ENCODE measurements around the gene MAP3K20. TPM values are rescaled to one million over a fixed set of nuclear protein-coding genes. Genes with fewer than 3 reads are reported as not detected.

Gene MAP3K20
- total and polyA plus RNA-seq, 2 donors (not counting 3 experiments of a cell fraction or from before 2014, with no cell fraction given) = 7.8 to 31.5 TPM

DNA sequence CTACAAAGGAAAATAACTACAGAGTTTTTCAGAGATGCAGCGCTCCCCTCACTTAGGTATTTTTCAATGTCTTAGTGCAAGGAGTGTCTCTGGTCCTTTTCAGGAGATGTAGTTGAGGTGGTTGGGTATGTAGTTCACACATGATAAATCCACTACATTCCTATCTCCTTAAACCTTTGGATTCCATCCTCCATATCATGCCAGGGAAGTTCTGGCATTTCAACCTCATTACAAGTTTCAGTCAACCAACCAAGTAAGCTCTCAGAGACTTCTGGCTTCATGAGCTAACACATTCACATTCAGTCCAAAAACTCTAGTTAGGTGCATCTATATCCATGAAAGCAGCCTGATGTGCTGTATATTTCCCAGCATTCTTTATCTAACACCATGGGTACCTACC is 47.3 kb downstream of the MAP3K20 start:
- no peak for DNase-seq (ENCODE audit: low read depth, low spot score)
- intact Hi-C loops (cut with micrococcal nuclease) = no loop called here
- FAIRE-seq = no peak
- no peak overlapping the region for H3K4me2 ChIP-seq (ENCODE audit: insufficient read depth, low read length)
- peaks cover 2% of the 10 kb centered on the region for H3K79me2 ChIP-seq (ENCODE audit: control insufficient read depth, insufficient read depth, low read length)
- no peaks in the 10 kb centered on the region for H3K9me1 ChIP-seq (replicated peaks; ENCODE audit: control insufficient read depth, extremely low read depth, insufficient read depth, low read length)
- no peaks in the 10 kb centered on the region for H3K9me3 ChIP-seq (replicated peaks; ENCODE audit: control insufficient read depth, insufficient read depth, low read length)
- H3K27me3 ChIP-seq (ENCODE audit: control insufficient read depth in 2 of 2, insufficient read depth in 2 of 2, low read length in 2 of 2) = no peaks in the 10 kb centered on the region
- no peak overlapping the region for H3K9ac ChIP-seq (replicated peaks; ENCODE audit: extremely low read depth, insufficient read depth, low read length)
- no peak overlapping the region for H2AFZ ChIP-seq (ENCODE audit: low read depth, low read length)
- H4K20me1 ChIP-seq (replicated peaks; ENCODE audit: control insufficient read depth, extremely low read depth, insufficient read depth, low read length) = no peaks in the 10 kb centered on the region
- H3K36me3 ChIP-seq (ENCODE audit: control insufficient read depth in 2 of 2, extremely low read depth in 1 of 2, insufficient read depth in 2 of 2, low read length in 2 of 2) = no peaks in the 10 kb centered on the region
- no peaks in the 10 kb centered on the region for H3K4me1 ChIP-seq (ENCODE audit: control insufficient read depth, extremely low read depth, insufficient read depth, low read length)
- ChIA-PET POLR2A (no interaction called here), CTCF (no interaction called here)
- H3K4me3 ChIP-seq (replicated peaks in 1 of 3; ENCODE audit: insufficient read depth in 1 of 3, low read depth in 1 of 3, low read length in 3 of 3) = no peak overlapping the region
- BruUV-seq (replicated peaks) = no TSS peak
- H3K27ac ChIP-seq (ENCODE audit: insufficient read depth, low read depth, low read length) = no peak overlapping the region
- TF ChIP-seq FOS (IDR thresholded peaks at IDR 0.05; ENCODE audit: borderline replicate concordance, insufficient read depth, low read length) (no peak), POLR2AphosphoS5 (IDR thresholded peaks at IDR 0.05; ENCODE audit: insufficient read depth, low read depth, low read length) (no peak), GATA2 (IDR thresholded peaks at IDR 0.05; ENCODE audit: insufficient read depth, insufficient read length, low read depth, low read length) (no peak), POLR2A (IDR thresholded peaks at IDR 0.05; ENCODE audit: low read depth, low read length) (no peak), JUN (IDR thresholded peaks at IDR 0.05; ENCODE audit: borderline replicate concordance, insufficient read depth, insufficient read length, low read depth) (no peak), MYC (IDR thresholded peaks at IDR 0.05; ENCODE audit: low read depth, low read length) (no peak), EZH2 (IDR thresholded peaks at IDR 0.05; ENCODE audit: borderline replicate concordance, low read depth, low read length, severe bottlenecking) (no peak)
- TF ChIP-seq, protein P1, sequence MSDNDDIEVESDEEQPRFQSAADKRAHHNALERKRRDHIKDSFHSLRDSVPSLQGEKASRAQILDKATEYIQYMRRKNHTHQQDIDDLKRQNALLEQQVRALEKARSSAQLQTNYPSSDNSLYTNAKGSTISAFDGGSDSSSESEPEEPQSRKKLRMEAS (IDR thresholded peaks at IDR 0.05; ENCODE audit: insufficient read depth, insufficient read length) = no peak
- TF ChIP-seq, protein P2, sequence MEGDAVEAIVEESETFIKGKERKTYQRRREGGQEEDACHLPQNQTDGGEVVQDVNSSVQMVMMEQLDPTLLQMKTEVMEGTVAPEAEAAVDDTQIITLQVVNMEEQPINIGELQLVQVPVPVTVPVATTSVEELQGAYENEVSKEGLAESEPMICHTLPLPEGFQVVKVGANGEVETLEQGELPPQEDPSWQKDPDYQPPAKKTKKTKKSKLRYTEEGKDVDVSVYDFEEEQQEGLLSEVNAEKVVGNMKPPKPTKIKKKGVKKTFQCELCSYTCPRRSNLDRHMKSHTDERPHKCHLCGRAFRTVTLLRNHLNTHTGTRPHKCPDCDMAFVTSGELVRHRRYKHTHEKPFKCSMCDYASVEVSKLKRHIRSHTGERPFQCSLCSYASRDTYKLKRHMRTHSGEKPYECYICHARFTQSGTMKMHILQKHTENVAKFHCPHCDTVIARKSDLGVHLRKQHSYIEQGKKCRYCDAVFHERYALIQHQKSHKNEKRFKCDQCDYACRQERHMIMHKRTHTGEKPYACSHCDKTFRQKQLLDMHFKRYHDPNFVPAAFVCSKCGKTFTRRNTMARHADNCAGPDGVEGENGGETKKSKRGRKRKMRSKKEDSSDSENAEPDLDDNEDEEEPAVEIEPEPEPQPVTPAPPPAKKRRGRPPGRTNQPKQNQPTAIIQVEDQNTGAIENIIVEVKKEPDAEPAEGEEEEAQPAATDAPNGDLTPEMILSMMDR (IDR thresholded peaks at IDR 0.05; ENCODE audit: extremely low read depth in 1 of 2, insufficient read depth in 1 of 2, low read depth in 1 of 2, low read length in 2 of 2) = no peak
- dilution Hi-C loops (cut with MboI; ENCODE audit: extremely low pct_ligation_motif_present, low sequenced_read_pairs) = no loop called here
